ENCODE data around the gene RNF10.

- TF ChIP-seq, protein P1, sequence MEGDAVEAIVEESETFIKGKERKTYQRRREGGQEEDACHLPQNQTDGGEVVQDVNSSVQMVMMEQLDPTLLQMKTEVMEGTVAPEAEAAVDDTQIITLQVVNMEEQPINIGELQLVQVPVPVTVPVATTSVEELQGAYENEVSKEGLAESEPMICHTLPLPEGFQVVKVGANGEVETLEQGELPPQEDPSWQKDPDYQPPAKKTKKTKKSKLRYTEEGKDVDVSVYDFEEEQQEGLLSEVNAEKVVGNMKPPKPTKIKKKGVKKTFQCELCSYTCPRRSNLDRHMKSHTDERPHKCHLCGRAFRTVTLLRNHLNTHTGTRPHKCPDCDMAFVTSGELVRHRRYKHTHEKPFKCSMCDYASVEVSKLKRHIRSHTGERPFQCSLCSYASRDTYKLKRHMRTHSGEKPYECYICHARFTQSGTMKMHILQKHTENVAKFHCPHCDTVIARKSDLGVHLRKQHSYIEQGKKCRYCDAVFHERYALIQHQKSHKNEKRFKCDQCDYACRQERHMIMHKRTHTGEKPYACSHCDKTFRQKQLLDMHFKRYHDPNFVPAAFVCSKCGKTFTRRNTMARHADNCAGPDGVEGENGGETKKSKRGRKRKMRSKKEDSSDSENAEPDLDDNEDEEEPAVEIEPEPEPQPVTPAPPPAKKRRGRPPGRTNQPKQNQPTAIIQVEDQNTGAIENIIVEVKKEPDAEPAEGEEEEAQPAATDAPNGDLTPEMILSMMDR (optimal IDR thresholded peaks at IDR 0.05 in 1 of 3, IDR thresholded peaks at IDR 0.05 in 1 of 3, conservative IDR thresholded peaks at IDR 0.05 in 1 of 3; ENCODE audit: extremely low read depth in 1 of 3, insufficient read depth in 2 of 3, low read length in 3 of 3): no peak
- no peak for TF ChIP-seq EZH2 (IDR thresholded peaks at IDR 0.05; ENCODE audit: low read length)
Observed at GRCh38 chr12:120490833-120491512, 43.2 kb upstream of the RNF10 start.
